ENCODE data around the gene C18orf32.
"Not testable (repeated sequence)": the region's sequence is repeated elsewhere in the genome, so short reads cannot be mapped to it uniquely, and the experiment has no call there.

The C18orf32 gene

GRCh38 chr18:49500201-49500921 is 13.3 kb upstream of the C18orf32 start:
- no peak for DNase-seq

GRCh38 chr18:49499046-49499637 is 12.1 kb upstream of the C18orf32 start:
- DNase-seq = no peak

GRCh38 chr18:49495480-49495879 is 8.4 kb upstream of the C18orf32 start:
- no peak for DNase-seq

- no peak for DNase-seq
Measured at GRCh38 chr18:49495076-49495475, 8.0 kb upstream of the C18orf32 start.

- no peak for DNase-seq
Measured at GRCh38 chr18:49494660-49495059, 7.6 kb upstream of the C18orf32 start.

GRCh38 chr18:49492694-49493033 is 5.6 kb upstream of the C18orf32 start:
- DNase-seq = no peak

- DNase-seq = peak; percentile 92
Measured at GRCh38 chr18:49491857-49492693, 5.0 kb upstream of the C18orf32 start, which contains the start of gene RPL17. Gene RPL17 (minus strand): TSS chr18:49492465.

- DNase-seq = no peak
Measured at GRCh38 chr18:49491534-49491856, 4.5 kb upstream of the C18orf32 start.

GRCh38 chr18:49490246-49490762 is 3.3 kb upstream of the C18orf32 start:
- no peak for DNase-seq

- no peak for DNase-seq
Measured at GRCh38 chr18:49487711-49488310, 777 bp upstream of the C18orf32 start.

- DNase-seq = peak; percentile 38
Measured at GRCh38 chr18:49486606-49486952, 455 bp downstream of the C18orf32 start.

- no peak for DNase-seq
Measured at GRCh38 chr18:49486134-49486533, 900 bp downstream of the C18orf32 start.

GRCh38 chr18:49483198-49483597 is 3.8 kb downstream of the C18orf32 start:
- DNase-seq = no peak

GRCh38 chr18:49481907-49482306 is 5.1 kb downstream of the C18orf32 start:
- DNase-seq = no peak

- no peak for DNase-seq
Measured at GRCh38 chr18:49481317-49481716, 5.7 kb downstream of the C18orf32 start.

GRCh38 chr18:49479381-49480137 is 7.5 kb downstream of the C18orf32 start:
- DNase-seq = no peak

- no peak for DNase-seq
Measured at GRCh38 chr18:49476664-49477411, 10.2 kb downstream of the C18orf32 start.

- DNase-seq = not testable (repeated sequence)
Measured at GRCh38 chr18:49474935-49475334, 12.1 kb downstream of the C18orf32 start.

- DNase-seq = no peak
Measured at GRCh38 chr18:49473721-49474120, 13.3 kb downstream of the C18orf32 start.

GRCh38 chr18:49472459-49472858 is 14.6 kb downstream of the C18orf32 start:
- no peak for DNase-seq

- no peak for DNase-seq
Measured at GRCh38 chr18:49471532-49471931, 15.5 kb downstream of the C18orf32 start.

- no peak for DNase-seq
Measured at GRCh38 chr18:49467599-49467998, 19.4 kb downstream of the C18orf32 start.

All from NCI-H2029 treated with DMSO at 0.1 percent for 48 hours (cell line).